DND-41 (cell line): Measurements from ENCODE around the gene SMIM41.

Experiments used
- CTCF ChIP-seq: IDR thresholded peaks from 2 replicates; pipeline ENCODE4 v1.5.1; 2012; ENCODE audit warnings: borderline replicate concordance, low read length, moderate library complexity, mild to moderate bottlenecking; ENCODE audit not compliant: poor library complexity, severe bottlenecking; ENCODE audit errors: extremely low read depth
- EZH2 ChIP-seq: IDR thresholded peaks from 3 replicates; pipeline ENCODE4 v1.6.1; 2012; ENCODE audit warnings: borderline replicate concordance, low read depth, mild to moderate bottlenecking, moderate library complexity, low read length, inconsistent platforms; ENCODE audit not compliant: severe bottlenecking

DNA sequence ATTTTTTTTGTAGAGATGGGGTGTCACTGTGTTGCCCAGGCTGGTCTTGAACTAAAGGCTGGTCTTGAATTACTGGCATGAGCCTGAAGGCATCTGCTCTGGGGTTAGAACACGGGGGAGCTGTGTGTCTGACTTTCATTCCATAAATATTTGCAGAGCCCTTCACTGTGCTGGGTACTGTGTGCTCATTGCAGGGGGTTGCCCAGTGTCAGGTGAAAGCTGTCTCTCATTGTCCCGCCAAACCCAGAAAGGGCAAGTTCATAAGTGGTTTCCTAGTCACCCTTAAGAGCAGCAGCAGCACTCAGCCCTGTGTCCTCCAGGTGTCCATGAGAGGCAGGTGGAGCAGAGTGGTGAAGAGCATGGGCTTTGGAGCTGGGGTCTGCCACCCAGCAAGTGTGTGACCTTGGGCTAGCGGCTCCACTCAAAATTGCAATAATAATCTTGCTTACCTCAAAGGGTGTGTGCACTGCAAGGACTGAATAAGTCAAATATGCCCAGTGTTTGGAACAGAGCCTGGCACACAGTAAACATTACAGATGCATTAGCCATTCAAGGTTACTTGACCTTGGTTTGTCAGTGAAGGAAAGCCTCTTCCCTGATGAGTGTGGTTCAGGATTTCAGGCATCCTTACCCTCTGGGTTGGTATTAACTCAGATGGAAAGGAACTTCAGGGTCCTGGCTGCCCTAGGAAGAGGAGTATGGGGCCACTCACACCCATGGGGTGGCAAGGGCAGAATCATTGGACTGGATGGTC lies 4.4 kb upstream of the SMIM41 start:
- no peak for TF ChIP-seq CTCF
- TF ChIP-seq EZH2: no peak
